GM12872 (cell line): ENCODE measurements around the gene FRMD1.

Experiments
- TF ChIP-seq, protein P1 (sequence below): IDR thresholded peaks from 3 replicates; pipeline ENCODE4 v1.5.1; 2011; ENCODE audit warnings: low read depth, mild to moderate bottlenecking, low read length, moderate library complexity; ENCODE audit not compliant: insufficient read depth

FRMD1 gene

DNA sequence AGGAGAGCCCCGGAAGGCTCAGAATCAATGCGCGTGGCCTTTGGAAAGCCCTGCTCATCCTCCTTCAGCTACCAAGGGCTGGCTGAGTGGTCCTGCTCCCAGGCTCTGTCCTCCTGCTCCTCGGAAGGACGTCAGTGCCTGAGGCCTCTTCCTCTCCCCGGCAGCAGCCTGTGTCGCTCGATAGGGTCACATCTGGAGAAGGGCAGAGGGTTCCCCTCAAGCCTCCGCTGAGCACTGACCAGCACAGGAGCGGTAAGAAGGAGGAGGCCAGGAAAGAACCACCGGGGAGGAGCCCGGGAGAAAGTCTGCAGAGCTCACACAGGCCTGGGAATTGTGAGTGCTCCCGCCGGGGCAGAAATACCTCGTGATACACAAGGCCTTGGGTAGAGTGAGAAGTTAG lies 60.3 kb downstream of the FRMD1 start:
- TF ChIP-seq, protein P1, sequence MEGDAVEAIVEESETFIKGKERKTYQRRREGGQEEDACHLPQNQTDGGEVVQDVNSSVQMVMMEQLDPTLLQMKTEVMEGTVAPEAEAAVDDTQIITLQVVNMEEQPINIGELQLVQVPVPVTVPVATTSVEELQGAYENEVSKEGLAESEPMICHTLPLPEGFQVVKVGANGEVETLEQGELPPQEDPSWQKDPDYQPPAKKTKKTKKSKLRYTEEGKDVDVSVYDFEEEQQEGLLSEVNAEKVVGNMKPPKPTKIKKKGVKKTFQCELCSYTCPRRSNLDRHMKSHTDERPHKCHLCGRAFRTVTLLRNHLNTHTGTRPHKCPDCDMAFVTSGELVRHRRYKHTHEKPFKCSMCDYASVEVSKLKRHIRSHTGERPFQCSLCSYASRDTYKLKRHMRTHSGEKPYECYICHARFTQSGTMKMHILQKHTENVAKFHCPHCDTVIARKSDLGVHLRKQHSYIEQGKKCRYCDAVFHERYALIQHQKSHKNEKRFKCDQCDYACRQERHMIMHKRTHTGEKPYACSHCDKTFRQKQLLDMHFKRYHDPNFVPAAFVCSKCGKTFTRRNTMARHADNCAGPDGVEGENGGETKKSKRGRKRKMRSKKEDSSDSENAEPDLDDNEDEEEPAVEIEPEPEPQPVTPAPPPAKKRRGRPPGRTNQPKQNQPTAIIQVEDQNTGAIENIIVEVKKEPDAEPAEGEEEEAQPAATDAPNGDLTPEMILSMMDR, result no peak

DNA sequence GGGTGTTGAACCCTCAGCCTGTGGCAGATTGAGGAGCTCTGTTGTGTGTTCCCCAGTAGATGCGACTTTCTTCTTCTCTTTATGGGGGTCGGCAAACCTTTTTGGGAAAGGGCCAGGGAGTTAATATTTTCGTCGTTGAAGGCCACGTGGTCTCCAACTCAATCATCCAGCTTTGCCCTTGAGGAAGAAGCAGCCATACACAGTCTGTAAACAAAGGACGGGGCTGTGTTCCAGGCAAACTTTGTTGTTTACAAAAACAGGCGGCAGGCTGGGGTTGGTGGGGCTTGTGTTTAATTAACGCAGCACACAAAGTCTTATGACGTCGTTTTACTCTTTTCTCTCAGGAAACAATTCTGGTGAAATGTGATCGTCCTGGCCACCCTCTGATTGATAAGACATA lies 61.4 kb downstream of the FRMD1 start:
- TF ChIP-seq, protein P1, result no peak

DNA sequence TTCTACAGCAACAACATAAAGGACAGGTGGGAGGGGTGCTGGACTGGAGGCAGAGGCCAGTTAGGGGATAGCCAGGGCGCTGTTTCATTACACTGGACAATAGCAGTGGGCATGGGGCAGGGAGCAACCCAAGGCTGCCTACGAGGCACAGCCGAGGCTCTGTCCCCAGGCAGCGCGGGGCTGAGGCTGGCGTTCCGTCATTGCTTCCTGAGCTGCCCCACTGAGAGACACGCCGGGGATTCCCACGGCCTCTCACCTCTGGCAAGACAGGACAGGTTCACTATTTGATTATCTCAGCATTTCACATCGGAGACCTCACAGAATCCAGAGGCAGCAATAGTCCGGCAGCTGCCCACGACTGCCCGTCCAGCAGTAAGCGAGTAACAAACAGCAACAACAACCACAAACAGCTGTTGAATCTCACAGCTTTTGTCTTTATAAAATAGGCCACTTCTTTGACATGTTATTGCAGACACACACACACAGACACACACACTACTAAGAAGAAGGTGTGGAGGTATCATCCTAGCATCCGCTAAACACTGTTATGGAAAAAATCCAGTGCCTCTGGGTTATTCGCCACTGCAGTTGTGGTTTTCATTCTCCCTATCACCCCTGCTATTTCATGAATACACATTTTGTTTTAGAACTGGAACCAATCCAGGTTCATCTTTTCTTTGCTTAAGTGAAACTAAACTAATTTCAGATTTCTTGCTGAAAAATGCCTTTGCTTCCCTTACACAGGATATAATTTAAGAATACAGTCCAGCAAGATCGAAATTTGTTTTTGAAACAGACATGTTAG lies 62.1 kb downstream of the FRMD1 start:
- TF ChIP-seq, protein P1, result no peak

DNA sequence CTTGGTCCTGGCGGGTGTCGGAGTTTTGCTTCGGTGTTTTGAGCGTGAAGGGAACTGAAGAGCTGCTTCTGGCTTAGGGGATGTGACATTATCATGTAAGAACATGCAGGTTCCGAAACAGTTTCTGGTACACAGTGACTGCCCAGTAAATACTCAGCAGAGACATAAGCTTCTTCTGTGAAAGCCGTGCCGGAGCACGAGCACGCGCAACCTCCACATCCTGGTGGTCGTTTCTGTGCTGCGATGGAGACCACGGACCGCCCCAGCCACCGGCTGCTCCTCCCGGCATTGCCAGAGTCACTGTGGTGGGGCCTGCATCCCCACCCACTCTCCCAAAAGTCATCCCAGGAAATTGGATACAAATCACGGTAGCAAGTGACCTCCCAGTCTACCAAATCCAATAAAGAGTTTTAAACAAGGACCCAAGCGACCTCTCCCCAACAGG lies 62.8 kb downstream of the FRMD1 start:
- TF ChIP-seq, protein P1, result no peak

DNA sequence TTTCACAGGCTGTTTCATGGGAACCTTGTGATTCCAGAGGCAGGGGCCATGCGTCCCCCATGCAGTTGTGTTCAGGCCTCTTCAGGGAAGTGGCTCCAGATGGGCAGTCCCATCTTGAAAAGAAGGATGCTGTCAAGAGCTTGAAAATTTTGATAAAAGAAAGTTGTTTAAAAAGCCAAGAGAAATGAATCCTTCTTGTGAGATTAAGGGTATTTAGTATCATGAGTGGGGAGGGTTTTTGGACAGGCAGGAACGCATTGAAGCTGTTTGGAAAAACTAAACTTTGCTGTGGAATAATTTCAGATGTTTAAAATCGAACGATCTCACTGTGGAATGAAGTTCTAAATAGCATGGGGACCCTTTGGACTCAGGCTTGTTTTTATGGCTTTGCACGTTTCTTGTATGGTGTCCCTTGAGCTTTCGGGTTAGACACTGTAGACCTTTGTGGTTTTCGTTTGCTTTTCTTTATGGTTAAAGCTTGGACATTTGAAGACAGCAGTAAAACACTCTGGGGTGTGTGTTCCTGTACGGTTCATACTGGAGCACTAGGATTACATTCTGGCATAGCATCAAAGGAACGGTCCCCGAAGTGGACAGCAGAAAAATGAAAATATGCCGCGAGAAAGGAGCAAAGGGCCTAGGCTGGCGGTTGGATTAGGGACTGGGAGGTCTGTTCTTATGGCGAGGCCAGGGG lies 63.4 kb downstream of the FRMD1 start:
- TF ChIP-seq, protein P1, result no peak

DNA sequence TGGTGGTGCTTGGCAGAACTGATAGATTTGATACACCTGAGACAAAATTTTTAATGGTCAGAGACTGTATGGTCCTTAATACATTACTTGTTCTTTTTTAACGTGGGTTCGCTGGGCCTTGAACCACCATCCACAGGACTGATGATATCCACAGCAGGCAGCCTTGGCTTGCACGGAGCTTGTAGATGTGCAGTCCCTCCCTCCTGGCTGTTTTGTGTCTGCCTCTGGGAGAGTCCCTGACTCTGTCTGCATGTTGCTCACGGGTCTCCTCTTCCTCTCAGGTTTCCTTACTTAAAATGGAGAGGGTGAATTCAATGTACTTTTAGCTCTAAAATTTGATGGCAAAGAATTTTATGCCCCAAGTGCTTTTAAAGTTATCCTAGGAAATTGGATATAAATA lies 64.0 kb downstream of the FRMD1 start:
- TF ChIP-seq, protein P1, result no peak

DNA sequence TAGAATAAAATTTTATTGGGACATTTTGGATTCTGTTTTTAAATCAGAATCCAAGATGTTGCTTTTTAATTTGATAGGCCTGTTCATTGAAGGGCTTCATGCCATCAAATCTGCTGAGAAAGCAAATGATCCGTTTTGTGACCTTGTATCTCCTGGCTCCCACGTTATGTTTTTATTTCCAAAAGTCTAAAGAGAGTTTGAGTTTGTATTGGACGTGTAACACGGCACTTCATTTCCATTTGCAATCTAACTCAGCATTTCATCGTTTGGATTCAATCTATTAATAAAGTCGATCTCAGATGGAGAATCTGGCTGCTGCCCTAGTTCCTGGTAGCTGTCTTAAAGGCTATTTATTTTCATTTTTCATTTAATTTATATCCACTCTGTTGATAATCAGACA lies 64.6 kb downstream of the FRMD1 start:
- TF ChIP-seq, protein P1, result no peak
